Stimulated activated CD8-positive, alpha-beta memory T cell treated with anti-CD3 and anti-CD28 coated beads, Interleukin-4, amount 100 ng/mL, for 1 hour (primary cell): ENCODE results near the gene RAB36.
"Not testable (repeated sequence)": the region's sequence is repeated elsewhere in the genome, so short reads cannot be mapped to it uniquely, and the experiment has no call there.

Source experiments
- DNase-seq, 2 donors: peaks; one replicate each; pipeline ENCODE4 v3.0.0-alpha.2; 2020; ENCODE audit warnings: low read depth in 2 of 2, low spot score in 1 of 2

Gene RAB36

DNA sequence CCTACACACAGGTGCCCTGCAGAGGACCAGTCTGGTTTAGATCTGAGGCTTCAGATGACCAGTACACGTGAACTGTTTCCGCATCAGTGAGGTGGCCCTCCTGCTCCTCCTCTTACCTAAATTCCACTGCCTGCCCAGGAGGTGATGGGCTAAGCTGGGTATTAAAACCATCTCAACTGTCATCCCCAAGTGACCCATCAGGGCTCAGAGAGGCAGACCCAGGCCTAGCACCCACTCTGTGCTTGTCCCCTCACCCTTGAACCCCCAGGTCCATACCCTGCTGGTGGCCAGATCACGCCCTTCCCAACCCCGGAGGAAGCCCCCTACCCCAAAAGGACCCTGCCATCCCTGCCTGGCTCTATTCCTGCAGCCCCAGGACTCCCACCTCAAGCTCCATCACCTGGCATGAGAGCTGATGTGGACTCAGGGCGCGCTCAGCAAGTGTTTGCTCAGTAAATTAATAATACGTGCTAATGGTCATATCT is 24.8 kb upstream of the RAB36 start:
- DNase-seq: no peak

- DNase-seq: no peak
These were observed 24.3 kb upstream of the RAB36 start for GRCh38 chr22:23121000-23121421.

DNA sequence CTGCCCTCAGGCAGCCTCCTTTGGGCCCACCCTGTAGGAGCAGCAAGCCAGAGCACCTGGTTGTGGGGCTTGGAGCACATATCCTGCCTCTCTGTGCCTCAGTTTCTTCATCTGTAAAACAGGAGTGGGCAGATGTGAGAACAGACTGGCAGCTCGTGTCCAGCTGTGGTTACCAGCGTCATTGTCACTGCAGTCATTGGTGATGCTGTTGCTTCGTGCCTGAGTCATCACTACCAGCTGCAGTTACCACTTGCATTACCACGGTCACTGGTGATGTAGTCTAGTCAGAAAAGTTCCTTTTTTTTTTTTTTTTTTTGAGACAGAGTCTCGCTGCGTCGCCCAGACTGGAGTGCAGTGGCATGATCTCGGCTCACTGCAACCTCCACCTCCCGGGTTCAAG is 23.9 kb upstream of the RAB36 start:
- DNase-seq: no peak

DNA sequence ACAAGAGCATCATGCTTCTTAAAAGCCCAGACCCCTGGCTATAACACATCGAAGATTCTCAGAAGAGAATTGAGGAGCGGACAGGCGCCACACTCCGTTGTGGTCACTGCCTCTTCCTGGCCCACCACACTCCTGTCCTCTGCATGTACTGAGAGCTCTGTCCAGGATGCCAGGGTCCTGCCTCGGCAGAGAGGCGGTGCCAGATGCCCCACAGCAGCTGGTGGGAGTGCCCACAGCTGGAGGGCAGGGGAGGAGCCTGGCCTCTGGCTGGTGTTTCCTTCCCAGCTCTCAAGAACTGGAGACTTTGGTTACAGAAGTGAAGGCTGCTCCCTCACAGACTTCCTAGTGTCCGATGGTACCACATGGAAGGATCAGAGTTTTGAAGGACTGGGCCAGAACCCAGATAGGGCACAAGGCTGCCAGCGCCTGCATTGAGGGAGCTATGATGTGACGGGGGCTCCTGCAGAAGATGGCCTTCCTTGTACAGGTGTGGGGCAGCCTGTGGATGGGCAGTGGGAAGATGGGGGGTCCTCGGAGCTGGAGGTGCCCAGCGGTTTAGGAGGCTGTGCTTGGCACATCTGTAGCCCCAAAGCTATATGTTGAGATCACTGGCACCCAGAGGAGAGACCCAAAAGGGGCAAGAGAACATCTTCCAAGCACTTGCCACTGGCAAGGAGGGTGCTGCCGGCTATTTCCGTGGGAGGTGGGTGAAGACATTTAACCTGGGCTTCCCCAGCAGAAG is 22.9 kb upstream of the RAB36 start:
- DNase-seq: no peak

- DNase-seq: no peak
These were observed 22.1 kb upstream of the RAB36 start for GRCh38 chr22:23122992-23123803.

- no peak for DNase-seq
These were observed 21.4 kb upstream of the RAB36 start for GRCh38 chr22:23123804-23124254.

DNA sequence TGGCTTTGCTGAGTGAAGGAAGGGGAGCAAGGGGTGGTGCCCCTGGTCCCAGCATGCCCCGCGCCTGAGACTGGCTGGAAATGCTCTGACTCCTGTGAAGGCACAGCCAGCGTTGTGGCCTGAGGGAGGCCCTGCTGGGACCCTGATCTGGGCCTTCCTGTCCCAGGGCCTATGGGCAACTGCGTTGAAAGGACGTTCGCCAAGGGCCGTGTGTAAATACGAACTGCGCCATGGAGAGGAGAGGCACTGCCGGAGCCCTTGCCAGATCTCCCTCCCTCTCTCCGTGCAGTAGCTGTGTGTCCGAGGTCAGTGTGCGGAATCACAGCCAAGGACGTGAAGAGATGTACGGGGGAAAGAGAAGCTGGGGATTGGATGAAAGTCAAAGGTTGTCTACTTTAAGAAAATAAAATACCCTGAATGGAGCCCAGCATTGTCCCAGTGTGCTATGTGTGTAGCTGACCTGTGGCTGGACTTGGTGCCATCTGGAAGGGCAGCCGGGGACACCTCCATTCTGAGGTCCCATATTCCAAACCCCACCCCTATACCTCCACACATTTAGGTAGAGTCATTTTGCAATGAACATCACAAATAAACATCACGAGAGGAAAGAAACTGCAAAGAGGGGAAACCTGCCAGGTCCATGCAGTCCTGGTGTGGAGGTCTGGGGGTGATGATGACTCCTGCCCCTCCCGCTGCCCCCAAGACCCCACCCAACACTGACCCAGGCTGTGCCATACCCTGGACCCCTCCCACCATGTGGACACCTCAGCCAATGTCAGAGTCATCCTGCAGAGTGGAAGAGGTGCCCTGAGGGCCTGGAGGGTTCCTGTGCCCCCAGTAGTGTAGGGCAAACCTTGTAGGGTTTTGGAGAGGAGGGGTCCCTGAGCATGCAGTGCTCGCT is 20.4 kb upstream of the RAB36 start:
- no peak for DNase-seq

GRCh38 chr22:23125512-23126103 is 19.7 kb upstream of the RAB36 start:
- no peak for DNase-seq

GRCh38 chr22:23126165-23127054 is 18.9 kb upstream of the RAB36 start:
- no peak for DNase-seq

GRCh38 chr22:23127055-23127756 is 18.1 kb upstream of the RAB36 start:
- DNase-seq: no peak

DNA sequence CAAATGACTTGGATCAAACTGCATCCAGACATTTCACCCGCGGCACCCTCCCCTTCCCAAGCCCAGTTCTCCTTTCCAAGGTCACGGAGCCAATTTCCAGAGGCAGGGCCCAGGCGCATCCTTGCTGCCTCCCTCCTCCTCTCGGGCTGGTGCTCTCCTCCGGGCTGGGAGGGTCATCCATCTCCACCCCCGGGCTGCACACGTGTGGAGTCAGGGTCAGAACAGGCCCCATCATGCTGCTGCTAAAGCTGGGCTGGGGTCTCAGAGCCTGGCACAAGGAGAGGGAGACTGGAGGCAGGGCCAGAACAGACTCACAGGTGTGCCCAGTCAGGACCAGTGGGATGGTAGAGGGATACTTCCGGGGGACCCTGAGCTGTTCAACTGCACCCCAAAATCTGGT is 17.5 kb upstream of the RAB36 start:
- no peak for DNase-seq

- peak; percentile 46 to 58 for DNase-seq
These were observed 16.8 kb upstream of the RAB36 start for GRCh38 chr22:23128269-23129108.

GRCh38 chr22:23129149-23129548 is 16.1 kb upstream of the RAB36 start:
- DNase-seq: no peak

DNA sequence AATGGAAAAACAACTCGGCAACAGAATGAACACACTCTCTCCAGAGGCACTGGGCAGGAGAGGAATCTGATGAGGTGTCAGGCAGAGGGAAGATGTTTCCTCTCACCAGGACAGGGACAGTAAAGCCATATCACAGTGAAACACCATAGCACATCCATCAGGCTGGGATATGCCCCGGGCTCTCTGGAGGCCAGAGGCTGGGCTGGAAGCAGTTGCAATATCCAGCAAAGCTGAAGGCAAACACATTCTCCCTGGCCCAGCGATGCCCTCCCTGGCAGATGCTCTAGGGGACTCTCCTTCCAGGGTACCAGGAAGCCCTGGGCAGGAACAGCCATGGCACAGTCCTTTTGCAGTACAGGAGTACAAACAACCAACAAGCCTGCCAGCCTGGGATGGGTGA is 14.6 kb upstream of the RAB36 start:
- DNase-seq: no peak

GRCh38 chr22:23131931-23132330 is 13.3 kb upstream of the RAB36 start:
- DNase-seq: no peak

DNA sequence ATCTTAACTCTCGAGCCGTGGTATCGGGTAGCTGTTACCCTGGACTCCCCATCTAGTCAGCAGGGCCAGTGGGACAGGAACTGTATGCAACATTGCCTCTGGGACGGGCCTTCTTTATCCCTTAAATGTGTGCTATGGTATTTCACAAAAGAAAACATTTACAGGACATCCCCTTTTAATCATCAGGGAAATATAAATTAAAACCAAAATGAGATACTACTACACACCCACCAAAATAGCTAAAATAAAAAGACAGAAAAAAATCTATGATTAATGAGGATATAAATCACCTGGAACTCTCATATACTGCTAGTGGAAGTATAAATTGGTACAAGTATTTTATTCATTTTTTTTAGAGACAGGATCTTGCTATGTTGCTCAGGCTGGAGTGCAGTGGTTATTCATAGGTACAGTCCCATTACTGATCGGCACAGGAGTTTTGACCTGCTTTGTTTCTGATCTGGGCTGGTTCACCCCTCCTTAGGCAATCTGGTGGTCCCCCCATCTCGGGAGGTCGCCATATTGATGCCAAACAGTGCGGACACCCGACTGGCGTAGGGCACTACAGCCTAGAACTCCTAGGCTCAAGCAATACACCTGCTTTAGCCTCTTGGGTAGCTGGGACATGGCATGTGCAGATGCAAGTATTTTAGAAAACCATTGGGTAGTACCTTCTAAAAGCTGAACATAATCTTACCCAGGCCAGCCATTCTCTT is 12.7 kb upstream of the RAB36 start:
- no peak for DNase-seq

DNA sequence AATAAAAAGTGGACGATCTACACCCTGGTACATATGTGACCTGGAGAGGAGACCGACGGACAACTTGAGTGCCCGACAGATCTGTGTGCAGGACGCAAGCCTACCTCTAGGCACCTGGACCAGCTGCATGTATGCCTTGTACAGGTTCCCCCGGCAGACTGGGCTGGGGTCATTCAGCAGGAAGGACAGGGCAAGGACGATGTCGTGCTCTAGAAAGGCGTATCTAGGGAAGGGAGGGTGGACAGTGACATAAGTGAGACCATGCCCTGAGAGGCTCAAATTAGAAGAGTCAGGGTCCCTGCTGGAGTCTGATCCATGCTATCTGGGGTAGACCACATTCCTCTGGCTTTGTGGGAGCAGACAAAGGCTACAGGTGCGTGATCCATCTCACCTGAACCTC is 11.4 kb upstream of the RAB36 start:
- no peak for DNase-seq

DNA sequence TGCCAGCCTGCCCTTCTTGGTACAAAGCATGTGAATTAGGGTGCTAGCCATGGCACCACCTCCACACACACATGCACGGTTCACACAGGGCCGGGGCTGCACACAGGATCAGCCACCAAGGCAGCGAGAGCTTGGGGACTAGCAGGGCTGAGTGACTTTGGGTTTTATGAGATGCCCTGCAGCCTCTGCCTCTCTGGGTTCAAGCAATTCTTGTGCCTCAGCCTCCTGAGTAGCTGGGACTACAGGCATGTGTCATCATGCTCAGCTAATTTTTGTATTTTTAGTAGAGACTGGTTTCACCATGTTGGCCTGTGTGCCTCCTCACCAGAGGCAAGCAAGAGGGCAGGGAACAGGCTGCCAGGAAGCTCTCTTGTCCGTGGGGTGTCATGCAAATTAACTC is 8.3 kb upstream of the RAB36 start:
- not testable (repeated sequence) for DNase-seq
